Glutamatergic neuron (in vitro differentiated cells): Measurements from ENCODE around the gene ATP2B2. TPM values are rescaled to one million over a fixed set of nuclear protein-coding genes. Genes with fewer than 3 reads are reported as not detected.

ENCODE experiments used
- DNase-seq: peaks from one replicate; pipeline ENCODE4 v3.0.0; 2022
- H3K27ac Mint-ChIP-seq: one replicate; pipeline ENCODE4 v1.8.0; 2020; ENCODE audit warnings: mild to moderate bottlenecking, mixed read lengths, inconsistent platforms; ENCODE audit not compliant: unreplicated experiment
- H3K27me3 Mint-ChIP-seq: one replicate; pipeline ENCODE4 v1.8.0; 2020; ENCODE audit warnings: mild to moderate bottlenecking, moderate library complexity, mixed read lengths, inconsistent platforms; ENCODE audit not compliant: unreplicated experiment
- H3K36me3 Mint-ChIP-seq: one replicate; pipeline ENCODE4 v1.8.0; 2020; ENCODE audit warnings: mild to moderate bottlenecking, mixed read lengths, inconsistent platforms; ENCODE audit not compliant: unreplicated experiment
- H3K4me1 Mint-ChIP-seq: one replicate; pipeline ENCODE4 v1.8.0; 2020; ENCODE audit warnings: mild to moderate bottlenecking, low read depth, mixed read lengths, inconsistent platforms; ENCODE audit not compliant: unreplicated experiment
- H3K4me3 Mint-ChIP-seq: one replicate; pipeline ENCODE4 v1.8.0; 2020; ENCODE audit warnings: mild to moderate bottlenecking, mixed read lengths, inconsistent platforms; ENCODE audit not compliant: unreplicated experiment
- H3K9me3 Mint-ChIP-seq: one replicate; pipeline ENCODE4 v1.8.0; 2020; ENCODE audit warnings: mild to moderate bottlenecking, moderate library complexity, mixed read lengths, inconsistent platforms; ENCODE audit not compliant: unreplicated experiment
- CTCF ChIP-seq: fragments of 200-600 bp; sonication (generic); IDR thresholded peaks from one replicate; pipeline ENCODE4 v1.5.0; 2021; ENCODE audit not compliant: partially characterized antibody, unreplicated experiment
- total RNA-seq: library from RNA; stranded (reverse); fragmentation: NEBNext Ultra II Directional; extraction: Animal tissue kit (Norgen Biotek cat#: 25700); gene quantifications from one replicate; pipeline ENCODE4 v1.2.1, GENCODE V29; 2021; ENCODE audit not compliant: unreplicated experiment

The ATP2B2 gene
- total RNA-seq, 1 donor from 2014 or later: 31.2 TPM

GRCh38 chr3:10508619-10509260 is 3.4 kb upstream of the ATP2B2 start:
- Mint-ChIP-seq H3K4me3 (no peak overlapping the region), H3K27me3 (peaks cover 8% of the 10 kb centered on the region), H3K9me3 (peaks cover 5% of the 10 kb centered on the region), H3K27ac (no peak overlapping the region), H3K36me3 (peaks cover 4% of the 10 kb centered on the region), H3K4me1 (peaks cover 15% of the 10 kb centered on the region)
- DNase-seq: no peak
- no peak for TF ChIP-seq CTCF

GRCh38 chr3:10508235-10508618 is 2.8 kb upstream of the ATP2B2 start:
- no peak for DNase-seq
- Mint-ChIP-seq H3K4me1 (peaks cover 17% of the 10 kb centered on the region), H3K4me3 (no peak overlapping the region), H3K27me3 (peaks cover 8% of the 10 kb centered on the region), H3K27ac (no peak overlapping the region), H3K36me3 (peaks cover 4% of the 10 kb centered on the region), H3K9me3 (peaks cover 5% of the 10 kb centered on the region)
- no peak for TF ChIP-seq CTCF

GRCh38 chr3:10507331-10507730 is 1.9 kb upstream of the ATP2B2 start:
- Mint-ChIP-seq H3K27me3 (peaks cover 6% of the 10 kb centered on the region), H3K4me3 (peak overlapping the region; percentile 46), H3K4me1 (peaks cover 14% of the 10 kb centered on the region), H3K36me3 (no peaks in the 10 kb centered on the region), H3K27ac (no peak overlapping the region), H3K9me3 (peaks cover 6% of the 10 kb centered on the region)
- no peak for TF ChIP-seq CTCF
- no peak for DNase-seq

GRCh38 chr3:10506696-10507095 is 1.3 kb upstream of the ATP2B2 start:
- DNase-seq: no peak
- H3K4me3 Mint-ChIP-seq: no peak overlapping the region
- no peaks in the 10 kb centered on the region for H3K36me3 Mint-ChIP-seq
- peaks cover 6% of the 10 kb centered on the region for H3K9me3 Mint-ChIP-seq
- H3K4me1 Mint-ChIP-seq: peaks cover 12% of the 10 kb centered on the region
- no peak overlapping the region for H3K27ac Mint-ChIP-seq
- peaks cover 6% of the 10 kb centered on the region for H3K27me3 Mint-ChIP-seq
- no peak for TF ChIP-seq CTCF

- Mint-ChIP-seq H3K9me3 (peaks cover 4% of the 10 kb centered on the region), H3K36me3 (no peaks in the 10 kb centered on the region), H3K4me3 (peak overlapping the region; percentile 79), H3K27ac (peak overlapping the region; percentile 43), H3K4me1 (peaks cover 8% of the 10 kb centered on the region), H3K27me3 (peaks cover 4% of the 10 kb centered on the region)
- no peak for TF ChIP-seq CTCF
- DNase-seq: no peak
Measured at GRCh38 chr3:10505791-10506585, 602 bp upstream of the ATP2B2 start.
